Esophagus muscularis mucosa (tissue), 4 donors: Measurements from ENCODE around the gene HSD17B14.

ENCODE experiments used
- CTCF ChIP-seq, 3 experiments: fragments of 200-600 bp in 2 of 3; fragments of 450-650 bp in 1 of 3; sonication (generic) in 2 of 3; IDR thresholded peaks; one replicate each; pipeline ENCODE4 v1.5.1; 2017 to 2019; ENCODE audit warnings: antibody characterized with exemption in 3 of 3, mild to moderate bottlenecking in 2 of 3, moderate library complexity in 1 of 3
- EP300 ChIP-seq: sonication (generic); formaldehyde crosslinking; IDR thresholded peaks from one replicate; pipeline ENCODE4 v1.6.1; 2017; ENCODE audit warnings: antibody characterized with exemption
- POLR2A ChIP-seq: fragments of 450-650 bp; IDR thresholded peaks from one replicate; pipeline ENCODE4 v1.6.1; 2017; ENCODE audit warnings: antibody characterized with exemption, moderate library complexity, mild to moderate bottlenecking, low read depth
- POLR2AphosphoS5 ChIP-seq, 2 donors: sonication (generic); formaldehyde crosslinking; IDR thresholded peaks; one replicate each; pipeline ENCODE4 v1.6.1; 2017; ENCODE audit warnings: antibody characterized with exemption in 2 of 2

GRCh38 chr19:48877855-48878195, 41.5 kb upstream of the HSD17B14 start:
- TF ChIP-seq CTCF (IDR thresholded peaks at IDR 0.05), result no peak
- no peak for TF ChIP-seq EP300
- no peak for TF ChIP-seq POLR2A
- TF ChIP-seq POLR2AphosphoS5 (IDR thresholded peaks at IDR 0.05), result no peak
